BE2C (cell line): ENCODE results near the gene IST1.

Experiments
- DNase-seq: peaks from one replicate; pipeline ENCODE4 v3.0.0-alpha.2; 2020
- H3K27me3 ChIP-seq: fragments of 250-450 bp; sonication (Bioruptor Pico); 2 replicates; pipeline ENCODE4 v1.5.1; 2020; ENCODE audit warnings: mild to moderate bottlenecking
- H3K36me3 ChIP-seq: fragments of 250-450 bp; sonication (Bioruptor Pico); 2 replicates; pipeline ENCODE4 v1.5.1; 2020; ENCODE audit warnings: mild to moderate bottlenecking
- H3K4me1 ChIP-seq: fragments of 250-450 bp; sonication (Bioruptor Pico); 2 replicates; pipeline ENCODE4 v1.5.1; 2020
- H3K4me3 ChIP-seq: 2 replicates; pipeline ENCODE4 v1.5.1; 2011; ENCODE audit warnings: low read depth, low read length
- H3K9me3 ChIP-seq: fragments of 250-450 bp; sonication (Bioruptor Pico); 2 replicates; pipeline ENCODE4 v1.5.1; 2020
- CTCF ChIP-seq: IDR thresholded peaks from 2 replicates; pipeline ENCODE4 v1.5.1; 2012; ENCODE audit warnings: mild to moderate bottlenecking, low read depth, low read length

The IST1 gene

DNA sequence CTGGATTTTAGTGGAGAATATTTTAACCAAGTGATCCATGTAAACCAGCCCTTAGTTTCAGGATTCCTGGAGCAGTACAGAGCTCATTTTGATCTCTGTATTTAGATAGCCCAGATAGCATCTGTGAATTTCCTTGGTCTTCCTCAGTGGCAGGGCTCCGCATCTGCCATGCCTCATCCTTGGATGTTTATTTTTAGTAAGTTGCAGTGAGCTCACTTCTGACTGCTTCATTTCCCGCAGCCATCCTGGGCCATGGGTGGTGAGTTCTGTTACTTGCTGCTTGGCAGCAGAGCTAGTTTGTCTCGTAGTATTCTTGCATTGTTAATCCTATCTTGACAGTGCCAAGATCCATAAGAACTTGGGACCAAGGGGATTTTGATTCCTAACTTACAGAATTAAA, 33.7 kb downstream of the IST1 start:
- H3K27me3 ChIP-seq, result no peaks in the 10 kb centered on the region
- peaks cover 6% of the 10 kb centered on the region for H3K4me1 ChIP-seq
- peaks cover 67% of the 10 kb centered on the region for H3K36me3 ChIP-seq
- no peak for DNase-seq
- H3K4me3 ChIP-seq, result no peak overlapping the region
- H3K9me3 ChIP-seq, result no peaks in the 10 kb centered on the region
- no peak for TF ChIP-seq CTCF

DNA sequence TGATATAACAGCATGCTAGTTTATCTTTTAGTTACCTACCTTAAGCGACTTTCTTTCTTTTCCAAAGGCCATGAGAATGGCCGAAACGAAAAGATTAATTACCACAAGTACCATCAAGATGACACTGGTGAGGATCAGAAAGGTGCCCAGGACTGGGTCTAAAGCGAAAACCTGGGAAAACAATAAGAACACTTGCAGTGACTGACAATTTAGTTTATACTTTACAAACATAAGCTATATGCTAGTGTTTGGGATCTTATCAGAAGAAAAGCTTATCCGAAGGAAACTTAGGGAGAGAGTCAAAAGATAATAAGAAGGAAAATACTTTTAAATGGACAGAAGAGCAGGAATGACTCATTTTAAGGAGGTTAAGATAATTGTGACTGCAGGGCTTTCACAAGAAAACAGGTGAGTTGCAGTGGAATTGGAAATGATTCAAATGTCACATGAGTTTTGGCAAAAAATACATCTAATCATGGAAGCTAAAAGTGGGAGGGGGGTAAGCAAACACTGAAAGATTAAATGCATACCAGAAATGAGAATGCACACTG, 34.8 kb downstream of the IST1 start:
- DNase-seq, result no peak
- H3K36me3 ChIP-seq, result peaks cover 67% of the 10 kb centered on the region
- H3K27me3 ChIP-seq, result no peaks in the 10 kb centered on the region
- H3K4me1 ChIP-seq, result peaks cover 6% of the 10 kb centered on the region
- TF ChIP-seq CTCF, result no peak
- no peak overlapping the region for H3K4me3 ChIP-seq
- H3K9me3 ChIP-seq, result no peaks in the 10 kb centered on the region

DNA sequence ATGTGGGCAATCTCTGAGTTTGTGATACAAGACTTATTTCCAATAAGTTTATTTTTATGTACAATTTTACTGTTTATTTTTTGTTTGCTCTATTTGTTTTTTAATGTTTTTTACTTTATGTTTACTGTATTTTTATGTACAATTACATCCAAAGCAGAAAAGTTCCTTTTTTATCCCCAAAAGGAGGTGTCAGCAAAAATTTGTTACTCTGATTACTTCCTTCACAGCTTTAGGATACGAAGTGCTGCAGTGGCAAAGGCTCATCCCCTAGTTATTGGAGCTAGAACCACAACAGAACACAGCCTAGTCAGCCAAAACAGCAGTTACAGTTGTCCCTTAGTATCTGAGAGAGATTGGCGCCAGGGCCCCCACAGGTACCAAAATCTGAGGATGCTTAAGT, 35.7 kb downstream of the IST1 start:
- Histone ChIP-seq H3K4me1 (peaks cover 6% of the 10 kb centered on the region), H3K36me3 (peaks cover 58% of the 10 kb centered on the region), H3K9me3 (no peaks in the 10 kb centered on the region), H3K4me3 (no peak overlapping the region), H3K27me3 (no peaks in the 10 kb centered on the region)
- TF ChIP-seq CTCF, result no peak
- no peak for DNase-seq

DNA sequence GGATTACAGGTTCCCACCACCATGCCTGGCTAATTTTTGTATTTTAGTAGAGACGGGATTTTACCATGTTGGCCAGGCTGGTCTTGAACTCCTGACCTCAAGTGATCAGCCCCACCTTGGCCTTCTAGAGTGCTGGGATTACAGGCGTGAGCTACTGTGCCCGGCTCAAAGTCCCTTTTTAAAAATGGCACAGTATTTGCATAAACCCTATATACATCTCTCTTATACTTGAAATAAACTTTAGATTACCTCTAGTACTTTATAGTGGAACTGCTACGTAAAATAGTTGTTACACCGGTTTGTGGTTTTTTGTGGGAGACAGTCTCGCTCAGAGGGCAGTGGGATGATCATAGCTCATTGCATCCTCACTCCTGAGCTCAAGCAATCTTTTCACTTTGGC, 36.3 kb downstream of the IST1 start:
- no peaks in the 10 kb centered on the region for H3K9me3 ChIP-seq
- TF ChIP-seq CTCF, result no peak
- H3K27me3 ChIP-seq, result no peaks in the 10 kb centered on the region
- DNase-seq, result no peak
- H3K4me3 ChIP-seq, result no peak overlapping the region
- H3K4me1 ChIP-seq, result peaks cover 5% of the 10 kb centered on the region
- peaks cover 52% of the 10 kb centered on the region for H3K36me3 ChIP-seq

DNA sequence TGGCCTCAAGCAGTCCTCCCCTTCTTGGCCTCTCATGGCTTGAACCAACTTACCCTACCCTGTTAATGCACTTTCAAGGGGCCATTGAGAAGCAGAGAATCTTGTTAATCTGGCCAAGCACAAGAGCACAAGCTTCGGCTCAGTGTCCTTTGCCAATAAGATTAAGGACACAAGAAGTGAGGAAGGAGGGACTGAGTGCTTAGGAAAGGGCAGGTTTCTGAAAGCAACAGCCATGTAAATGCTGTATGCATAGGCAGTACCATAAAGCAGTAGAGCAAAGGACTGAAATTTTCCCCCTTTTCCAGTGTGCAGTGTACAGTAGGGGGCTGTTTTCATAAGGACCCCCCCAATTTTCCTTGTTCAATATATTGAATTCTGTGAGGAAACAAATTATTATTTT, 37.7 kb downstream of the IST1 start:
- no peaks in the 10 kb centered on the region for H3K27me3 ChIP-seq
- TF ChIP-seq CTCF, result no peak
- H3K4me1 ChIP-seq, result no peaks in the 10 kb centered on the region; the same call in 1 of the 2 replicates
- no peak overlapping the region for H3K4me3 ChIP-seq
- no peak for DNase-seq
- H3K36me3 ChIP-seq, result peaks cover 39% of the 10 kb centered on the region
- no peaks in the 10 kb centered on the region for H3K9me3 ChIP-seq

DNA sequence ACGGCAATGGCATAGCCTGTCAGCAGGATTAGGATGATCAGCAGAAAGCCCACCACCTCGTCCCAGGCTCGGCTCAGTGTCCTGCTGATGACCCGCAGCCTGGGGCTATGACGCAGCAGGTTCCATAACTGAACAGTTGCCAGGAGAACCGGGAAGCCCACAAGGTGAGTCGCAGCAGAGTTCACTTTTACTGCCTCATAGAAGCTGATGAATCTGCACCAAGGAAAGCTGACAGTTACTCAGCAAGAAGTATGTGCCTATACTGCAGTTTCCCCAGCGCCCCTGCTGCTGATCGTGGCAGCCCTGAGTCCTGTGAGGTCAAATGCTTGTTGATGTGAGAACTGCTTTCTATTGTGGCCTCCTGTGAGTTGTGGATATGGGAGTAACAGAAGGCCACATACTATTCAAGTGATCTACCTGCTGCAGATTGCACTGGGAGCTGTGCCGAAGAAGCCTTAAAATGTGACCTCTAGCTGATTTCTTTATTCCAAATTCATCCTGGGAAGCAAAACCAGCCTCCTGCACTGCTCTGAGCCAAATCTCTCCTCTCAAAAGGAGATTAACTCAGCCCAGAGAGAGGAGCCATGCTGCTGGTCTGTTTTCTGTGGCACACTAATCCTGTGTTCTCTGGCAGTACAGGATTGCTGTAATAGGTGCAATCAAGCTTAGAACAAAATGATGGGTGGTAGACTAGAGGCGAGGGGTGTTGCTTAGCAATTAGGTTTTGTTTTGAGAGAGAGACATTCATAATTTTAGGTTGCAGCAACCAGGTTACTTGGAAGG, 38.8 kb downstream of the IST1 start:
- DNase-seq, result no peak
- no peaks in the 10 kb centered on the region for H3K27me3 ChIP-seq

More for the DNA sequence above, 38.8 kb downstream of the IST1 start:
- Histone ChIP-seq H3K4me3 (no peak overlapping the region), H3K36me3 (peaks cover 28% of the 10 kb centered on the region), H3K9me3 (no peaks in the 10 kb centered on the region), H3K4me1 (no peaks in the 10 kb centered on the region)
- no peak for TF ChIP-seq CTCF
